Inferior parietal cortex (tissue), 1 donor: ENCODE data around the gene KCNC3.
A peak's percentile ranks its signal among the peaks of the same experiment; 100 is the strongest.

Experiments
- DNase-seq: peaks from one replicate; pipeline ENCODE4 v3.0.0-alpha.2; 2016; ENCODE audit errors: extremely low spot score

The KCNC3 gene

GRCh38 chr19:50327461-50328223 is 1.5 kb downstream of the KCNC3 start:
- no peak for DNase-seq

GRCh38 chr19:50327013-50327412 is 2.2 kb downstream of the KCNC3 start:
- no peak for DNase-seq

- no peak for DNase-seq
Observed at GRCh38 chr19:50326101-50326664, 3.0 kb downstream of the KCNC3 start.

GRCh38 chr19:50325310-50326100 is 3.7 kb downstream of the KCNC3 start:
- DNase-seq: peak; percentile 74

GRCh38 chr19:50324331-50324730 is 4.8 kb downstream of the KCNC3 start:
- DNase-seq: no peak

- DNase-seq: no peak
Observed at GRCh38 chr19:50323782-50324133, 5.4 kb downstream of the KCNC3 start.

- no peak for DNase-seq
Observed at GRCh38 chr19:50322931-50323781, 6.0 kb downstream of the KCNC3 start.

- no peak for DNase-seq
Observed at GRCh38 chr19:50322234-50322633, 6.9 kb downstream of the KCNC3 start.

- no peak for DNase-seq
Observed at GRCh38 chr19:50321831-50322230, 7.3 kb downstream of the KCNC3 start.

- DNase-seq: no peak
Observed at GRCh38 chr19:50320596-50320995, 8.6 kb downstream of the KCNC3 start.

GRCh38 chr19:50320051-50320450 is 9.1 kb downstream of the KCNC3 start:
- no peak for DNase-seq

GRCh38 chr19:50319156-50319555 is 10.0 kb downstream of the KCNC3 start:
- DNase-seq: no peak

- DNase-seq: no peak
Observed at GRCh38 chr19:50318438-50318837, 10.7 kb downstream of the KCNC3 start.

- DNase-seq: no peak
Observed at GRCh38 chr19:50317115-50317514, 12.1 kb downstream of the KCNC3 start.

- DNase-seq: no peak
Observed at GRCh38 chr19:50315773-50316448, 13.3 kb downstream of the KCNC3 start.

- DNase-seq: no peak
Observed at GRCh38 chr19:50314724-50315708, 14.2 kb downstream of the KCNC3 start.

GRCh38 chr19:50313812-50314536 is 15.2 kb downstream of the KCNC3 start:
- DNase-seq: no peak

GRCh38 chr19:50312967-50313811 is 16.0 kb downstream of the KCNC3 start:
- no peak for DNase-seq
